ENCODE measurements around the gene PARD6B.
"Not testable (repeated sequence)": the region's sequence is repeated elsewhere in the genome, so short reads cannot be mapped to it uniquely, and the experiment has no call there.

The PARD6B gene

GRCh38 chr20:50746138-50746940 lies 15.0 kb downstream of the PARD6B start:
- peak in 1 of 5 experiments; percentile 54 for DNase-seq

- DNase-seq: no peak
These were observed 15.9 kb downstream of the PARD6B start for GRCh38 chr20:50747275-50747674.

GRCh38 chr20:50750145-50750671 lies 18.8 kb downstream of the PARD6B start:
- no peak for DNase-seq

DNA sequence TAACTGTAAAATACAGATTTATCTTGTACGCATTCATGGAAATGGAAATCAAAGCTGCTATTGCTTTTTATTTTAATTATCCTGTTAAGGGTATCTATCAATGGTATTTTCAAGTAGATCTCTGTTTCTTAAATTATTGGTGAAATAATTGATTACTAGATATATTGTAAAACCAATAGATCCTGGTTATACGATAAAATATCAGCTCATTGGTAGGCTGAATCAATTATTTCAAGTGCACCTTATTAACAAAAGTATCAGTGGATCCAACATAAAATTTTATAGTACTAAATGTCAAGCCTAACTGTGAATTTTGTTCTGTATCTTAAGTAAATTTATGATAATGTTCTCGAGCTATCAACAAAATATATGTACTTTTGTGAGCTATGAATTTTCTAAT lies 21.8 kb downstream of the PARD6B start:
- DNase-seq: no peak

GRCh38 chr20:50754420-50754819 lies 23.0 kb downstream of the PARD6B start:
- DNase-seq: no peak

GRCh38 chr20:50756447-50756846 lies 25.1 kb downstream of the PARD6B start:
- no peak for DNase-seq

DNA sequence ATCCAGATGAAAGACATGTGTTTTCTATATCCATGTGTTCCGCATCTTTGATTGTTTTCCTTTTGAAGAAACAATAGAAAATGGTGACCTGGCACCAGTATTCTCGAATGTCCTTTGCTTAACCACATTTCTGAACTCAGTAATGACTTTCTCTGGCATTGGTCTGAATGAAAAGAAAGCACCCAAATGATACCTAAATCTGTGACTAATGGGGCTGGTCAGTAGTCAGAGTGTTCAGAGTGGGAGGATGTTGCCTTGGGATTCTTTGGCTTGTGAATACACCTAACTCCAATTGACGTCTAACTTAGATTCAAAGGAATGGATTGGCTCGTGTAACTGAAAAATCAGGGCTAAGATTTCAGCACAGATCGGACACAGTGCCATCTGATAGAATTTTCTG lies 27.1 kb downstream of the PARD6B start:
- no peak for DNase-seq

GRCh38 chr20:50758992-50759391 lies 27.6 kb downstream of the PARD6B start:
- DNase-seq: no peak

GRCh38 chr20:50759678-50760077 lies 28.3 kb downstream of the PARD6B start:
- DNase-seq: no peak

- no peak for DNase-seq
These were observed 30.7 kb downstream of the PARD6B start for GRCh38 chr20:50762045-50762422.

DNA sequence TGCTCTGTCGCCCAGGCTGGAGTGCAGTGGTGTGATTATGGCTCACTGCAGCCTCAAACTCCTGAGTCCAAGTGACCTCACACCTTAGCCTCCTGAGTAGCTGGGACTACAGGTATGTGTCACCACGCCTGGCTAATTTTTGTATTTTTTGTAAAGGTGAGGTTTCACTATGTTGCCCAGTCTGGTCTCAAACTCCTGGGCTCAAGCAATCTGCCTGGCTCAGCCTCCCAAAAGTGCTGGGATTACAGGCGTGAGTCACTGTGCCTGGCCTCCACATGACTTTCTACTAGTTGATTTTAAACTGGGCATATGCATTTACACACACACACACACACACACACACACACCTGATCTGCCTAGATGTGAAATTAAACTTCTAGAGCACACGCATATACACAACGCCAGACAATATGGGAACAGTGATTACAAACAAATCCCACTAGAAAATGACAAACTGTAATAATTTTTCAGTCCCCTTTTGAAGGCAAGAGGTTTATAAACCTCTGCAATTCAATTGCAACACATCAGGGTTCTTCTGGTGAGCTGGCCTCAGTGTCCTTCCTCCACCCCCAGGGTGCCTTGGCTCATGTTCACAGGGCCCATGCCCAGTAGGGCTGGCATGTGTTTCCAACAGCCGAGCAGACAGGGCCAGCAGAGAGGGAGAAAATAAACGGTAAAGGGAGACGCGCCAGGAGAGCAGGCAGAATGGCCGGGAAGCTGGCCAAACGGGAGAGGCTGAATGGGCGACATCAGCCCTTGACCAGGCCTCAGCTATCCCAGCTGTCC lies 31.2 kb downstream of the PARD6B start:
- no peak for DNase-seq

- DNase-seq: not testable (repeated sequence)
These were observed 32.4 kb downstream of the PARD6B start for GRCh38 chr20:50763550-50764458.

GRCh38 chr20:50765251-50765650 lies 33.9 kb downstream of the PARD6B start:
- not testable (repeated sequence) for DNase-seq

GRCh38 chr20:50765674-50766073 lies 34.3 kb downstream of the PARD6B start:
- no peak for DNase-seq

DNA sequence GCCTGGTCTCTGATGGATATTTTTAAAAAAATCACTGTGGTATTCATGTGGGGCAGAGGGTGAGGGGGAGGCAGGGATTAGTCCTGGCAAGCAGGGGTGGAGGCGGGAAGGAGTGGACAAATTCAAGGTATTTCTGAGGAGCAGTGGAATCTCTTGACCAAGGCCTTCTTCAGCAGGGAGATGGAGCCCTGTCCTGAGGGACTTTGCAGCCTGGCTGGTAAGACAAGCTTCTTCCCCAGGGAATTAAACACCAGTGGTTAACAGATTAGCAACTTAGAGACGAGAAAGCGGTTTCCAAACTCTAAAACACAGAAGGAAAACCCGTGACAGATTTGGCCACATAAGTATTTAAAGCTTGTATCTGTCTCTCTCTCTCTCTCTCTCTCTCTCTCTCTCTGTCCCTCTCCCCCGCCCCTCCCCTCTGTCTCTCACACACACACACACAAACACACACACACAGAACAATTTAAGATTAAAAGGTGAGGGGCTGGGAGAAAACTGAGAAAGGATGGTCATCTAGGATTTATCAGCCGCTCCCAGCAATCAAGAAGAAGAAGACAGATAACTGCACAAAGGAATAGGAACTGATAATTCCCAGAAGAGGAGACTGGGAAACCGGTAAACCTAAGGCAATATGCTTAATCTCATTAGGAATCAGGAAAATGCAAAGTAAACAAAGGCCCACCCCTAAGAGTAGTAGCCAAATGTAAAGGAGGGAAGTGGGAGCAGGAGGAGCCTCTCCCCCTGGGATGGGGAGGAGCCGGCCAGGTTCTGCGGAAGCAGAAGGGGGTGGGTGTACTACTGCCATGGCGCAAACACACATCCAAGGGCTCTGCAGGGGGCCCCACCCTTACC lies 35.8 kb downstream of the PARD6B start:
- DNase-seq: not testable (repeated sequence)

- DNase-seq: not testable (repeated sequence)
These were observed 37.6 kb downstream of the PARD6B start for GRCh38 chr20:50768991-50769390.

GRCh38 chr20:50769551-50770085 lies 38.2 kb downstream of the PARD6B start:
- DNase-seq: not testable (repeated sequence)

DNA sequence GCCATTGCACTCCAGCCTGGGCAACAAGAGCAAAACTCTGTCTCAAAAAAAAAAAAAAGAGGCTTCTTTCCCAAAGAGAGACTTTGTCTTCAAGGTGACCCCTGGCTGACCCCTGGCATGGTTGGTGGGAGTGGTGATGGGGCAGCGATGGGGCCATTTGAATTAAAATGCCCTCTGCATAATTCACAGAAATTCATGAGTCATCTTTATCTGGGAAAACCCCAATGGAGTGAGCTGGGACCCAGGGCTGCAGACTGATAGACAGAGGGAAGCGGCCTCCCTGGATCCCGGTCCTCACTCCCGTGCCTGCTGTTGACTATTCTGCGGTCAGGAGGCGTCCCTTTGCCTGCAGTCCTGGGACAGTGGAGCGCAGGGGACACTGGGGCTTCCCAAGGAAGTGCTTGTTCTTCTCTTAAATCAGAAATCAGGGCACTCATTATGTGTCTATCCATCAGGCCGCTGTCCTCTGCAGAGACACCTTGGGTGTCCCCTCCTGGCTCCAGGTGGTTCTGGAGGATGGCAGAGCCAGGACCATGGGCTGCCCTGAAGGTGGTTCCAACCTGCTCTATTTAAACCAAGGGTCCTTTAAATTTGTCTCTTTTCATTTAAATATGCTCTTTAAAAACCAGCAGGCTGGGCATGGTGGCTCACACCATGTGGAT lies 40.2 kb downstream of the PARD6B start:
- not testable (repeated sequence) for DNase-seq

- DNase-seq: no peak
These were observed 41.2 kb downstream of the PARD6B start for GRCh38 chr20:50772420-50773185.

DNA sequence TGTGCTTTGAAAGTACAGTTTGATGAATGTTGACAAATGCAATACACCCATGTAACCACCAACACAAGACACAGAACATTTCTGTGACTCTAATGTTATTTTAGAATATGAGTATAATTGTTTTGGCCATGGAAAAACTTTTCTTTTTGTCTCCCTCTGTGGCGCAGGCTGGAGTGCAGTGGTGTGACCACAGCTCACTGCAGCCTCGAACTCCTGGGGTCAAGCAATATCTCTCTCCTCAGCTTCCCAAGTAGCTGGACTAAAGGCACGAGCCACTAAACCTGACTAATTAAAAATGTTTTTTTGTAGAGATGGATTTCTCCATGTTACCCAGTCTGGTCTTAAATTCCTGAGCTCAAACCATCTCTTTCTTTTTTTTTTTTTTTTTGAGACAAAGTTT lies 43.1 kb downstream of the PARD6B start:
- no peak for DNase-seq

Data from T-helper 2 cell (primary cell).